Cardiac muscle cell (in vitro differentiated cells and primary cell): ENCODE measurements around the gene BAHCC1. TPM values are rescaled to one million over a fixed set of nuclear protein-coding genes. Genes with fewer than 3 reads are reported as not detected.
A peak's percentile ranks its signal among the peaks of the same experiment; 100 is the strongest.

Experiments used
- DNase-seq, 2 donors: peaks; one replicate each; pipeline versions ENCODE4 v3.0.0 to v3.0.0-alpha.2; 2010 to 2017; ENCODE audit warnings: low read depth in 1 of 2, low spot score in 1 of 2
- H3K27ac ChIP-seq: fragments of 200-600 bp; sonication (generic); 2 replicates; pipeline ENCODE4 v1.5.1; 2016
- H3K27me3 ChIP-seq: fragments of 200-600 bp; sonication (generic); 2 replicates; pipeline ENCODE4 v1.6.0; 2016; ENCODE audit warnings: control low read depth
- H3K36me3 ChIP-seq: fragments of 200-600 bp; sonication (generic); 2 replicates; pipeline ENCODE4 v1.5.1; 2016; ENCODE audit warnings: control low read depth
- H3K4me1 ChIP-seq: fragments of 200-600 bp; sonication (generic); 2 replicates; pipeline ENCODE4 v1.8.1; 2017; ENCODE audit warnings: low read depth, mild to moderate bottlenecking, mixed run types
- H3K4me3 ChIP-seq: fragments of 200-600 bp; sonication (generic); 2 replicates; pipeline ENCODE4 v1.5.1; 2016; ENCODE audit warnings: mild to moderate bottlenecking
- H3K9me3 ChIP-seq: fragments of 200-600 bp; sonication (generic); 2 replicates; pipeline ENCODE4 v1.5.1; 2017; ENCODE audit warnings: low read depth, mild to moderate bottlenecking, control low read depth
- CTCF ChIP-seq: IDR thresholded peaks from 2 replicates; pipeline ENCODE4 v1.5.1; 2012; ENCODE audit warnings: low read depth, mild to moderate bottlenecking, low read length
- polyA plus RNA-seq: library from polyadenylated mRNA; unstranded; fragments of >200 nt; fragmentation: Nextera tagmentation; extraction: Ambion mirVana; gene quantifications from 2 replicates; pipeline ENCODE4 v1.2.1, GENCODE V29; 2016
- total RNA-seq: library from RNA; depleted of rRNA; stranded (reverse); fragments of >200 nt; gene quantifications from 2 replicates; pipeline ENCODE4 v1.2.3, GENCODE V29; 2016

The BAHCC1 gene
- total and polyA plus RNA-seq, 2 experiments from 2014 or later, result 20.3 to 47.3 TPM

DNA sequence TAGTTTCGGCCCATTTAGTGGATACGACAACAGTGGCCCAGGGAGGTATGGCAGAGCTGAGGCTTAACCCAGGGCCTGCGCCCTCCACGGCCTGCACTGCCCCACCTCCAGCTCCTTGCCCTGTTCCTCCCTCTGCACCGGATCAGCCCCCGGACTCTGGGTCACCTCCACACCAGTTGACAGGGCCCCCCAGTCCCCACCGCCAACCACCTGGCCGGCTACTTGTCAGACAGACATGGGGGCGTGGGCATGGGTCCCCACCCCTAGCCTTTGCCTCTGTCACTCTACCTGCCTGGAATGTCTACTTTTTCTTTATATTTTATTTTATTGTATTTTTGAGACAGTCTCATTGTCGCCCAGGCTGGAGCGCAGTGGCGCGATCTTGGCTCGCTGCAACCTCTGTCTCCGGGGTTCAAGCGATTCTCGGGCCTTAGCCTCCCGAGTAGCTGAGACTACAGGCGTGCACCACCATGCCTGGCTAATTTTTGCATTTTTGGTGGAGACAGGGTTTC, 120.3 kb downstream of the BAHCC1 start:
- peaks cover 3% of the 10 kb centered on the region for H3K27me3 ChIP-seq
- H3K9me3 ChIP-seq, result no peaks in the 10 kb centered on the region
- TF ChIP-seq CTCF, result no peak
- H3K27ac ChIP-seq, result peak overlapping the region; percentile 100
- no peak for DNase-seq
- peaks cover 22% of the 10 kb centered on the region for H3K36me3 ChIP-seq
- peak overlapping the region; percentile 100 for H3K4me3 ChIP-seq
- peaks cover 33% of the 10 kb centered on the region for H3K4me1 ChIP-seq

Other genes starting within 250 kb of the BAHCC1 start
- gene PVALEF, start 229.9 kb upstream of the BAHCC1 start, total RNA-seq, result 0.67 and 0.86 TPM in 2 replicates
- 0.37 and 0.44 TPM in 2 replicates for gene PVALEF, start 229.9 kb upstream of the BAHCC1 start, polyA plus RNA-seq
- 13.8 and 21.9 TPM in 2 replicates for gene AATK, start 229.2 kb upstream of the BAHCC1 start, total RNA-seq
- gene AATK, start 229.2 kb upstream of the BAHCC1 start, polyA plus RNA-seq, result 8.0 and 17.1 TPM in 2 replicates
- gene CEP131, start 172.5 kb upstream of the BAHCC1 start, total RNA-seq, result 23.2 and 37.0 TPM in 2 replicates
- 29.2 and 35.4 TPM in 2 replicates for gene CEP131, start 172.5 kb upstream of the BAHCC1 start, polyA plus RNA-seq
- 42.4 and 52.5 TPM in 2 replicates for gene TEPSIN, start 156.4 kb upstream of the BAHCC1 start, total RNA-seq
- gene TEPSIN, start 156.4 kb upstream of the BAHCC1 start, polyA plus RNA-seq, result 19.7 and 34.8 TPM in 2 replicates
- 52.3 and 67.4 TPM in 2 replicates for gene NDUFAF8, start 156.1 kb upstream of the BAHCC1 start, total RNA-seq
- 112 and 142 TPM in 2 replicates for gene NDUFAF8, start 156.1 kb upstream of the BAHCC1 start, polyA plus RNA-seq
- gene SLC38A10, start 100.2 kb upstream of the BAHCC1 start, total RNA-seq, result 104 and 131 TPM in 2 replicates
- 68.1 and 94.4 TPM in 2 replicates for gene SLC38A10, start 100.2 kb upstream of the BAHCC1 start, polyA plus RNA-seq
- gene ACTG1, start 117.3 kb downstream of the BAHCC1 start, total RNA-seq, result 2,244 and 2,883 TPM in 2 replicates
- 1,007 and 1,036 TPM in 2 replicates for gene ACTG1, start 117.3 kb downstream of the BAHCC1 start, polyA plus RNA-seq
- 9.0 and 11.3 TPM in 2 replicates for gene FSCN2, start 132.9 kb downstream of the BAHCC1 start, total RNA-seq
- gene FSCN2, start 132.9 kb downstream of the BAHCC1 start, polyA plus RNA-seq, result 1.5 and 2.4 TPM in 2 replicates
- 57.0 and 65.6 TPM in 2 replicates for gene FAAP100, start 156.9 kb downstream of the BAHCC1 start, total RNA-seq
- gene FAAP100, start 156.9 kb downstream of the BAHCC1 start, polyA plus RNA-seq, result 51.2 and 56.9 TPM in 2 replicates
- 51.4 and 51.5 TPM in 2 replicates for gene NPLOC4, start 241.7 kb downstream of the BAHCC1 start, total RNA-seq
- gene NPLOC4, start 241.7 kb downstream of the BAHCC1 start, polyA plus RNA-seq, result 53.8 and 58.9 TPM in 2 replicates
- gene TSPAN10, start 241.7 kb downstream of the BAHCC1 start, total RNA-seq, result 5.0 TPM in 2 replicates
- 4.0 and 5.8 TPM in 2 replicates for gene TSPAN10, start 241.7 kb downstream of the BAHCC1 start, polyA plus RNA-seq